Measurements from ENCODE around the gene CPEB2.
A peak's percentile ranks its signal among the peaks of the same experiment; 100 is the strongest.

Gene CPEB2

DNA sequence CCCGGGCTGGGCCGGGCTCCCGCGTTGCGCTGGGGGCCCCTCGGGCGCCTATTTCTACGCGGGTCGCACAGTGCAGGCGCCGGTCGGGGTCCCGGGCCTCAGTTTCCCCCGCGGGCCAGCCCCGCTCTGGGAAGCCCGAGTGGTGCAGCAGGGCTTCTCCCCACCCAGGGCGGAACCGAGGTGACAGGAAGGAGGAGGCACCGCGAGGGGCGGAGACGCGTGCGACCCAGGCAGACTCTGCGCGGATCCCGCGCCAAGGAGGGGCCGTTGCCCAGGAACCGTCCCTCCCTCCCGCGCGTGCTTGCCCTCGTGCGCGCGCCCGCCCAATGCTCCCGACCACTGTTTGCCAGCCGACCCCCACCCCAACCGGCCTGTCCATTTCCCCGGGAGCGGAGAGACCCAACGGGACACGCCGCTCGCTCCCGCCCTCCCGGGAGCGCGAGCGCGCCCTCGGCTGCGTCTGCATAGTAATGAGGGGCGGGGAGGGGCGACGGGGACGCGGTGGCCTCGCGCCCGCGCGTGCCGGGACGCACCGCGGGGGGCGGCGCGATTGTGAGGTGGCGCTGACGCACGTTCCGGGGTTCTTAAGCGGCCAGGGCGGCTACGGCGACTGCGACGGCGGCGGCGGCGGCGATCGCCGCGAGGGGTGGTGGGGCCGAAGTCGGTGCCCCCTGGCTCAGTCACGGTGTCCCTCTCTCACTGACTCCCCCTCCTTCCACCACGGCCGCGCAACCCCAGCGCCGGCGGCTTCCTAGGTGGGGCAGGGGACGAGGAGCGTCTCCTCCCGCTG is at the start of gene CPEB2:
Gene CPEB2 (plus strand): TSS at position 613 of the 790 bp plus-strand sequence. CDS start 193 bp downstream, outside the sequence.
- peak; percentile 94 for DNase-seq

- DNase-seq, result no peak
These were observed 43.8 kb upstream of the CPEB2 start for GRCh38 chr4:14958436-14958835.

GRCh38 chr4:14961292-14961691 is 41.0 kb upstream of the CPEB2 start:
- DNase-seq, result no peak

GRCh38 chr4:14965071-14965470 is 37.2 kb upstream of the CPEB2 start:
- DNase-seq, result no peak

DNA sequence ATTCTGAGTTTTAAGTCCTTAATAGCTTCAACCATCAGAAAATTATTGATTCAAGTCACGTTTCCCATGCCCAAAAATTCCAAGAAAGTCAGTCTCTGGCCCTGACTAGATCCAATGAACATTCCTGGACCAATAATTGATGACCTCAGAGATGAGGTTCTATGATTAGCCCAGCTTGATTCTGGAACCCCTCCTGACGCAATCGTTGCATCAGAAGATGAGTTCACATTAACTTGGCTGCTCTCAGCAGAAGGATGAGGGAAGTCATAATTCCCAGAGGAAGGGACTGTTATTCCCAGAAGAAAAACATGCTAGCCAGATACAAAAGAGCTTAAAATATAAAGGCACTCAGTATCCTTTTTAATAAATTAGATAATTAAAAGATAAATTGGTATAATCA is 34.3 kb upstream of the CPEB2 start:
- DNase-seq, result no peak

GRCh38 chr4:14977830-14978229 is 24.5 kb upstream of the CPEB2 start:
- no peak for DNase-seq

DNA sequence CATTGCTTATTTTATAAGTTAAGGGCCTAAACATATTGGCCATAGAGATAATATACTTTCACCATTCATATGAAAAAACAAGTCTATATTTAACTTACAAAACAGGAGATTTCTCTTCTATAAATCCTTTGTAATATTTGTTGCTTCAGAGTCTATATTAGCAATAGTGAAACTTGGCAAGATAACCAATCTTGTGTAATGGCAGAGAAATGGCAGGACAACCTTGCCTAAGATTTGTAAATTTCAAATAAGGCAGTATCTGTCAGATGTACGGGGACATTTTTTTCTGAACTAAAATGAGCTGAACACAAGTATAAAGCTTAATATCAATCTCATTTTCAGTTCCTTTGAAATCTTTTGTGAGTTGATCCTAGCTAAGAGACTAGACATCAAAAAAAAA is 17.8 kb upstream of the CPEB2 start:
- DNase-seq, result no peak

DNA sequence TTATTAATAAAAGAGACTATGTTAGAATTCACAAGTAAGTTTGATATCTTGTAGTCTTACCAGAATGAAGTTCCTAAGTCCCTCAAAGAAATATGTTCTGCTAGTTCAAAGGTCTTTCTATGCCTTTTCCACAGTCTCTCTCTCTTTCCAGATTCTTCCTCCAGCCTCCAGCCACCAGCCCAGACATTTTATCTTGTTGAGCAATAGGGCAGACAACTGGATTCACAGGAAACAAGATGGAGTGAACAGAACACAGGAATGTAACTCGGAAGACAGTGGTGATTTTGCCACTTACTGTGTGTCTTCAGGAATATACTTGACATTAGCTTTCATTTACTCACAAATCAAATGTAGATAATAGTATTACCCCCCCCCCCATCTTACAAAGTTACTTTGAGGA is 17.1 kb upstream of the CPEB2 start:
- DNase-seq, result no peak

DNA sequence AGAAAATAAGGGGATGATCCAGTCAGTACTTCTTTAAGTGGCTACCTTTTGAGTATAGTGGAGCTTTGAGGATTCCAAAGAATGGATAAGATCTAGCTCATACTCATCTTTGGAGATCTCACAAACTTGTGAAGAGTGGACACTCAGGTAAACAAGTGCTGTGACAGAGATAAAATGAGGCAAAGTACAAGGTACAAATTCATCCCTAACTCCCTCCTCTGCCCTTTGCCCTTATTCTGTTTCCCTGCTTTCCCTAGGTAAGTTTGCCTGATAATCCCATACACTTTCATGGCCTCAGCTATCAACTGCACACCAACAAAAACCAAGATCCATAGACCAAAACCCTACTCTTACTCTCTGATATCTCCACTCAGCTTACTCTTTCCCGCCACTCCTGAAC is 16.4 kb upstream of the CPEB2 start:
- DNase-seq, result no peak

- DNase-seq, result no peak
These were observed 15.2 kb upstream of the CPEB2 start for GRCh38 chr4:14987054-14987453.

DNA sequence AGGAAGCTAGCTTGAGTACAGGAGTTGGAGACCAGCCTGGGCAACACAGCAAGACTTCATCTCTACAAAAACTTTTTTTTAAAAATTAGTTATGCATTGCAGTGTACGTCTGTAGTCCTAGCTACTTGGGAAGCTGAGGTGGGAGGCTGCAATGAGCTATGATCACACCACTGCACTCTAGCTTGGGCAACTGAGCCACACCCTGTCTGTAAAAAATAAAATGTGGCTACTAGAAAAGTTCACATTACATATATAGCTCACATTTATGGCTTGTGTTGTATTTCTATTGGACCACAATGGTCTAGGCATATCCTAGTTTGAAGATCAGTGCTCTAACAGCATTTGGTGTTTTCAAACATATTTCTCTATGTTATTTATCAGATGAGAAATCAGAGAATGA is 11.8 kb upstream of the CPEB2 start:
- no peak for DNase-seq

- DNase-seq, result no peak
These were observed 8.0 kb upstream of the CPEB2 start for GRCh38 chr4:14994242-14994641.

DNA sequence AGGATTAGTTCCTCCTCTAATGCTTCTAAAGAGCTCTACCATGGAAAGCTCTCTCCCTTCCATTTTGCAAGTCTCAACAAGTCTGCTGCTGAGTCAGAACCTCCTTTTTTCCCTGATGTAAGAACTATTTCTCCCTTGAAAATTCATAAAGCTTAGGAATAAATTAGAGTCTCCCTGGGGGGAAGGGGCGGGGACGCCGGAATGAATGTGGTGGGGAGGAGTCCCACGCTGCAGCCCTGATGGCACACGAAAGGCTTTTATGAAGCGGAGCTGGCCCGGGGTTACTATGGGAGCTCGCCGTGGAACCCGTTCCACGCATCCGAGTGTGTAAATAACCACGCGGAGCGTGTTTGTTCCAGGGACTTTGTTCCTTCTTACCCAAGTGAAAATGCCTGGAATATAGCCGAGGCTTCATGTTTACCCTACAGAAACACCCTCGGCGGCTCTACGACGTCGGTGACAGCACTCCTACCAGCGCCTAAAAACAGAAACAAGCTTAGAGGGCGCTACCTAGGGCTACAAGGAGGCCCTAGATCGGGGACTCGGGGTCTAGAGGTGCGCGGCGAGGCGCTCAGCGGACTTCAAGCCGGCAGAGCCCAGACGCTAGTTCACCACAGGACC is 923 bp upstream of the CPEB2 start:
- DNase-seq, result peak; percentile 81

- DNase-seq, result peak; percentile 86
These were observed 549 bp downstream of the CPEB2 start for GRCh38 chr4:15002659-15003400.

- peak; percentile 78 for DNase-seq
These were observed 1.2 kb downstream of the CPEB2 start for GRCh38 chr4:15003401-15003890.

- DNase-seq, result peak; percentile 51
These were observed 1.8 kb downstream of the CPEB2 start for GRCh38 chr4:15003891-15004738.

GRCh38 chr4:15004739-15005301 is 2.5 kb downstream of the CPEB2 start:
- DNase-seq, result peak; percentile 79

DNA sequence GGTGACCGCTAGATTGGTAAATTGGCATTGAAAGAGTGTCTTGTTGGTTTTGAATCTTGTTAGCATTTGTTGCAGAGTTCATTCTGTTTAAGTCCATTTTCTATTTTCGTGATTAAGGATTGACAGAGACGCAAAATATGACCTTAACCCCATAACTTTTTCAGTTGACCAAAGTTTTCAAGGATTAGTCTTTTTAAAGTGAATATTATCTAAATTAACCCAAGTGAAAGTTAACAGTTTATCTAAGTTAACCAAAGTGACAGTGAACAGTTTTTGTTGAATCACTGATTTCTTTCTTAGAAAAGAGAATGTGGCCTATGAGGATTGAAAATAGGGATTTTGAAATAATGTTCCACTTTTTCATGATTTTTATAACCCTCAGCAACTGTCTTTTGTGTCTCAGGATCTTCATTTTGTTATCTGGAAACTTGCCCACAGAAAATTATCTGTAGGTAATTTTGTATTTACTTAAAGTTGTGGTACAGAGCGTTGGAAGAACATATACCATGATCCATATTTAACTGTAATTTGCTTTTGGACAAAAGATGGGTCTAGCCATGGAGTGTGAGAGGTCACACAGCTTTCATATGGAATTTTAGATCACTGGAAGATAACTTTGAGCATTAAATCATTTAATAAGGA is 3.3 kb downstream of the CPEB2 start:
- no peak for DNase-seq

GRCh38 chr4:15006416-15007024 is 4.2 kb downstream of the CPEB2 start:
- no peak for DNase-seq

DNA sequence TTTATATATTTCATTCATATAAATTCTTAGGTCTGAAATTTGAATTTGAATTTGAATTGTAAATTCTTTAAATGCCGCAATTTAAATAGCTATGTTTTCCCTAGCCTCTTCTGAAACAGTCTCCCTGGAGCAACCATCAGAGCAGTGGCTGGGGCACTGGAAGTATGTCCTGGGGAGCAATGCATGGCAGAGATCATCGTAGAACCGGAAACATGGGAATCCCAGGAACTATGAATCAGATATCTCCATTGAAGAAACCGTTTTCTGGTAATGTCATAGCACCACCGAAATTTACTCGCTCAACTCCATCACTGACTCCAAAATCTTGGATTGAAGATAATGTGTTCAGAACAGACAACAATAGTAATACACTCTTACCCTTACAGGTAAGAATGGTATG is 4.9 kb downstream of the CPEB2 start:
- no peak for DNase-seq

GRCh38 chr4:15010038-15010585 is 7.8 kb downstream of the CPEB2 start:
- no peak for DNase-seq
